ENCODE data around the gene KLHDC7B. TPM values are rescaled to one million over a fixed set of nuclear protein-coding genes. Genes with fewer than 3 reads are reported as not detected.
A peak's percentile ranks its signal among the peaks of the same experiment; 100 is the strongest.

Gene KLHDC7B
- total and polyA plus RNA-seq, 2 of the 13 experiments (the other 11 are each of a cell fraction or from before 2014, with no cell fraction given), result 0.11 TPM; not detected in 1

GRCh38 chr22:50507991-50508884 is 37.5 kb upstream of the KLHDC7B start, which contains the start of gene NCAPH2 (continued):
- peak; percentile 53; the same call in 1 of the 2 replicates for TF ChIP-seq ZBTB14 (CRISPR knock-in tag; IDR thresholded peaks at IDR 0.05)
- TF ChIP-seq E2F1 (CRISPR knock-in tag; IDR thresholded peaks at IDR 0.05), result peak; percentile 98
- peak; percentile 66; the same call in 1 of the 2 replicates for TF ChIP-seq RXRA (CRISPR knock-in tag; IDR thresholded peaks at IDR 0.05)
- TF ChIP-seq TOE1 (CRISPR knock-in tag; IDR thresholded peaks at IDR 0.05), result 0 out of 2 replicates have a peak, but pooled peaks have one; percentile 44
- TF ChIP-seq HOXA3 (CRISPR knock-in tag; IDR thresholded peaks at IDR 0.05), result peak; percentile 97
- TF ChIP-seq BRCA1 (CRISPR knock-in tag; IDR thresholded peaks at IDR 0.05), result 0 out of 2 replicates have a peak, but pooled peaks have one; percentile 17
- no peak for TF ChIP-seq ZNF530 (CRISPR knock-in tag; IDR thresholded peaks at IDR 0.05; ENCODE audit: low read depth)
- no peak for TF ChIP-seq ZNF816 (CRISPR knock-in tag; IDR thresholded peaks at IDR 0.05; ENCODE audit: borderline replicate concordance)
- TF ChIP-seq MNT (IDR thresholded peaks at IDR 0.05), result peak; percentile 23; the same call in 1 of the 2 replicates
- TF ChIP-seq ZNF574 (CRISPR knock-in tag; IDR thresholded peaks at IDR 0.05), result peak; percentile 88
- no peak for TF ChIP-seq ZNF235 (CRISPR knock-in tag; IDR thresholded peaks at IDR 0.05; ENCODE audit: borderline replicate concordance)
- no peak for TF ChIP-seq ZBTB1 (CRISPR knock-in tag; IDR thresholded peaks at IDR 0.05; ENCODE audit: borderline replicate concordance)
- no peak for TF ChIP-seq HNRNPUL1 (IDR thresholded peaks at IDR 0.05; ENCODE audit: low read depth, low read length)
